SKM-1 (cell line): ENCODE data around the gene FN3KRP.

ENCODE experiments used
- DNase-seq: peaks from one replicate; lab custom pipeline; 2025; ENCODE audit not compliant: unreplicated experiment; lab: John Stamatoyannopoulos, UW

Gene FN3KRP, protein sequence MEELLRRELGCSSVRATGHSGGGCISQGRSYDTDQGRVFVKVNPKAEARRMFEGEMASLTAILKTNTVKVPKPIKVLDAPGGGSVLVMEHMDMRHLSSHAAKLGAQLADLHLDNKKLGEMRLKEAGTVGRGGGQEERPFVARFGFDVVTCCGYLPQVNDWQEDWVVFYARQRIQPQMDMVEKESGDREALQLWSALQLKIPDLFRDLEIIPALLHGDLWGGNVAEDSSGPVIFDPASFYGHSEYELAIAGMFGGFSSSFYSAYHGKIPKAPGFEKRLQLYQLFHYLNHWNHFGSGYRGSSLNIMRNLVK

DNA sequence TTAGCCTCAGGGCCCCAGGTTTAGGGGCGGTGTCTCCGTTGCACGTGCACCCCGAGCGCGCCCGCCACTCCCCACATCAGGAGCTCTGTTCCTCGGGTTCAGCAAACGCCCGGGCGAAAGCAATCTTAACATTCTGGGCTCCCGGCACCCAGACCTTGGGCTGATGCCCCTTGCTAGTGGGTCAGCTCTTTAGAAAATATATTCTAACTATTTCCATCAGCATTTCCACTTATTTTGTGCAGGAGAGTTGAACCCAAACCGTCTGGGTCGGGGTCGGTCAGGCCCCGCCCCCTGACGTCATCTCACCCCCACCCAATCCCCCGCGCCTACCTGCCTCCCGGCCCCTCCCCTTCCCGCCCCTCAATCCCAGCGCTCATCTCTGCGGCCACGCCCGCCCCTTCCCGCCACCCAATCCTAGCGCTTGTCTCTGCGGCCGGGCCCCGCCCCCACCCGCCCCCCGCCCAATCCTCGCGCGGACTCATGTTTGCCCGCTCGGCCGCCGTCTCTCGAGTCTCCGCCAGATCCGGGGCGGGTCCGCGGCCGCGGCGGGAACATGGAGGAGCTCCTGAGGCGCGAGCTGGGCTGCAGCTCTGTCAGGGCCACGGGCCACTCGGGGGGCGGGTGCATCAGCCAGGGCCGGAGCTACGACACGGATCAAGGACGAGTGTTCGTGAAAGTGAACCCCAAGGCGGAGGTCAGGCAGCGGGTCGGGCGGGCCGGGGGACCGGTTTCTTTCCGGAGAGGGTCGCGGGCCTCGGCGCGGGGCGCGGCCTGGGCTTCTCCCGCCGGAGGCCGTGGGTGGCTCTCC, at the start of gene FN3KRP:
Gene FN3KRP (plus strand): TSS at position 504 of the 808 bp plus-strand sequence. CDS start 50 bp downstream, at position 554.
- DNase-seq: peak; percentile 85

DNA sequence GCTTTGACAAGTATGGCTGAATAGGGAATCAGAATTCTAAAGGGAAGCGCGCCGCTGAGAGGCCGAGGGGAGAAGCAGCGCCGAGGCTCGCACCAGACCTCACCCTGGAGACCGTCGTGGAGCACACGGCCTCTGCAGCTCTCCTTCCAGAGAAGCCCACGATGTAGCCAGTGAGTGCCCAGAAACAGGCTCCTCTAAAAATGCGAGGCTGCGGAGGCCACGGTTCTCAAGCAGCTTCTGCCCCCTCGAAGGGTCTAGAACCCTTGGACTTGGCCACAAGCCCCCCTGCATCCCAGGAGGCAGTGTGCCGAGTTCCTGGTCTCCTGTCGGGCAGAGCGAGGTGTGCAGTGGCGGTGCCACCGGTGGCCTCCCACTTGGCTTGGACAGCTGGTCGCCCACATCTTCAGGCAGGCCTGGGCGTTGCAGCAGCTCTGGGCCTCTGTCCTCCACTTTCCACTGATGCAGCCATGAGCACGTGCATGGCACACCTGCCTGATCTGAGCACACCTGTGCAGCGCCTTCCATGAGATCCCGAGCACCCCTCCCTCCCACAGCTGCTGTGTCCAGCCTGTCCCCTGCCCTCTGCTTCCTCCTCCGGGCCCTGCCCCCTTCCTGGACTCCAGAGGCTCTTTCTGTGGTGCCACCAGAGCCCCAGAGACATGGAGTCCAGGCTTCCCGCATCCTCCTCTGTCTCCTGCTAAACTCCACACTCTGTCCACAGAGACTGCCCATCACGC, 49.4 kb upstream of the FN3KRP start:
- DNase-seq: no peak

DNA sequence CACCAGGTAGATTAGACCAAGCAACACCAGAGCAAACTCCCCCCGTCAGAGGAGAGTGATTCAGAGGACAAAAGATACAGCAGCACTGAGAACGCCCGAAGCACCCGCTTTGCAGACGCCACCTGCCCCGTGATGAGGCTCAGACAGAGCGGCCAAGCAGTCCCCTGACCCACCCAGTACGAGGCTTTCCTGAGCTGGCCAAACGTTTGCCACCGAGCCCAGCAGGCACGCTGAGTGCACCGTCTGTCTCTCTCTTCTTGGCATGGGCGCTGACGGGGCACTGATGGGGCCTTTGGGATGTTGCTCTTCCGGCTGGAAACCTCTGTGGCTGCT, 48.9 kb upstream of the FN3KRP start:
- no peak for DNase-seq

DNA sequence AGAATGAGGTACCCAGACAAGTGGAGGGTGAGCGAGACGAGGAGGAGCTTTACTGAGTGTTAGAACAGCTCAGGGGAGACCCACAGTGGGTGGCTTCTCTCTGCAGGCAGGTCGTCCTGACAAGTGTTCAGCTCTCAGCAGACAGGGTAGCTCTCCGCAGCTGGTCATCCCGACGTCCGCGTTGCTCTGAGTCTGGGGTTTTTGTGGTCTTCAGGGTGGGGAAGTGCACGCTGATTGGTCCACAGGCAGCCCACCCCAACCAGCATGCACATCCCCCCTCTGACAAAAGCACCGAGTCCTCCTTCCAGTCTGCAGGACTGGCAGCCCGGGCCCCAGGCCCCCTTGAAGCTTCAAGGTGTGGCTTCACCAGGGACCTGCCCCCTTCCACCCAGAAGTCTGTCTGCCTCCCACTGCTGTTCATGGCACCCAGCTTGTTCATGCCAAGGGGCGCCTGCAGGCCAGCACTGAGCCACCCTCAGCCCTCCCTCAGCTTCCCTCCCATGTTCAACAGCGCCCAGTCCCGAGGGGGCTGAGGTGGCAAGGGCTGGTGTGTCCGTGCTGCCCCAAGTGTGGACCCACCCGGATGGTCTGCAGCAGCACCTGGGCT, 48.4 kb upstream of the FN3KRP start:
- no peak for DNase-seq

DNA sequence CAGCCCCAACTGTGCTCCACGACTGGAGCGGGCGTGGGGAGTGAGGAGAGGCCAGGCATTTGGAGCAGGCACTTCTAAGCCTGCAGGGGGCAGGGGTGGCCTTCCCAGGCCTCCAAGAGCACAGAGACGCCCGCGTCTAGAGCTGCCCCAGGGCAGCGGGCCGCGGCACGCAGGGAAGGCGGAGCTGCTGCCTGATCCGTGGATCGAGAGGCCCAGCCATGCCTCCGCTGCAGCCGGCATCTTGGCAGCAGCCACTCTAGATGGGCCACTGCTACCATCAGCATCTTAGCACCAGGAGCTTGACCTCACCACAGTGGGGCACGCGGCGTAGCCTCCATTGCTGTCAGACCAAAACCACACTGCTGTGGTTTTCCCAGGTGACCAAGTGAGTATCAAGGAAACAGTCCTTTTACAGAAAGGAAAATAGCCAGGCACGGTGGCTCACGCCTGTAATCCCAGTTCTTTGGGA, 47.8 kb upstream of the FN3KRP start:
- no peak for DNase-seq

DNA sequence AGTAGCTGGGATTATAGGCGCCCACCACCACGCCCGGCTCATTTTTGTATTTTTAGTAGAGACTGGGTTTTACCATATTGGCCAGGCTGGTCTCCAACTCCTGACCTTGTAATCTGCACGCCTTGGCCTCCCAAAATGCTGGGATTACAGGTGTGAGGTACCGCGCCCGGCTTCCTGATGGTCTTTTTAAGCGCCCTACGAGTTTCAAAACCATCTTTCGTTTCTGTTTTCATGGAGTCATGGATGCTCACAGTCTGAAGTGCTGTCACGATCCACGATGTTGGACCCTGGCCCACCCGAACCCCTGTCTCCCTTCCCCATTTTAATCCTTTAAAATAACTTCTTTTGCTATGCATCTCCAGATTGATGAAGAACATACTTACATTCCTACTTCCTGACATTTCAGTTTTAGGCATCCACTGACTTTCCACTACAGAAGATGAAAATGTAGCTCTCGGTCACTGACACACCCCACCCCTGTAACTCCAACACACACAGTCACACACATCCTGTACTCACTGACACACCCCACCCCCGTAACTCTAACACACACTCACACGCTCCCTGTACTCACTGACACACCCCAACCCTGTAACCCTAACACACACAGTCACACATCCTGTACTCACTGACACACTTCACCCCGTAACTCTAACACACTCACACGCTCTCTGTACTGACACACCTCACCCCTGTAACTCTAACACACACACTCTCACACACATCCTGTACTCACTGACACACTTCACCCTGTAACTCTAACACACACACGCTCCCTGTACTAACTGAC, 45.6 kb upstream of the FN3KRP start:
- no peak for DNase-seq

DNA sequence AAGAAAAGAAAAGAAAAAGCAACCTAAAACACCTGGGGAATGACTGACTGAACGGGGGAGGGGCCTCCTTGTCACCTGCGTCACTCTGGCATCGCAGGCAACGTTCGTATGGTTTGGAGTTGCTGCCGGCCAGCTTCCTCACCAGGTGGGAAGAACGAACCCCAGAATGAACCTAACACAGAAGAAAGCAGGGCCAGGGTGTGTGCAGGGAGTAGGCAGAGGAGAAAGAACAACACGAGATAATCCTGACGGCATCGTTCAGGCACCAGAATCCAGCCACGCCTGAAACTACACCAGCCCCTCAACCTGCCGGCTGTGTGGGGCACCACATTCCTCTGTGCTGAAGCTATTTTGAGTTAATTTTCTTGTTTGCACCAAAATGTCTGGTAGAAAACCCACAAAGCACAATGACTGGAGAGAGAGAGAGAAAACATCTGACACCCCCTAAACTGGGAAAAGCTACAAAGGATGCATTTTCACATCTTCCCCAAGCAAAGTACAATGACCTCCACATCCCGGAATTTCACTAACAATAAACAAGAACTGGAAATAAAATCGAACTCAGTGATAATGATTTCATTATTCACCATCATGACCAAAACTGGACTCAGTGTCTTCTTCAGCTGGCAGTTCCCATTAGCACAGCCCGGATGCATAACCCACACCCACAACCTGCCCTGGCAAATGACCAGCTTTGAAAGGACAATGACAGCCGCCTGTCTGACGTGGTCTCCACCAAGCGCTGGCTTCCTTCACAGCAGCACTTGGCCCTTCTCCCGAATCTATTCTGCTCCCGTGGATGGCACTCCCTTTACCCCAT, 41.6 kb upstream of the FN3KRP start:
- DNase-seq: no peak

DNA sequence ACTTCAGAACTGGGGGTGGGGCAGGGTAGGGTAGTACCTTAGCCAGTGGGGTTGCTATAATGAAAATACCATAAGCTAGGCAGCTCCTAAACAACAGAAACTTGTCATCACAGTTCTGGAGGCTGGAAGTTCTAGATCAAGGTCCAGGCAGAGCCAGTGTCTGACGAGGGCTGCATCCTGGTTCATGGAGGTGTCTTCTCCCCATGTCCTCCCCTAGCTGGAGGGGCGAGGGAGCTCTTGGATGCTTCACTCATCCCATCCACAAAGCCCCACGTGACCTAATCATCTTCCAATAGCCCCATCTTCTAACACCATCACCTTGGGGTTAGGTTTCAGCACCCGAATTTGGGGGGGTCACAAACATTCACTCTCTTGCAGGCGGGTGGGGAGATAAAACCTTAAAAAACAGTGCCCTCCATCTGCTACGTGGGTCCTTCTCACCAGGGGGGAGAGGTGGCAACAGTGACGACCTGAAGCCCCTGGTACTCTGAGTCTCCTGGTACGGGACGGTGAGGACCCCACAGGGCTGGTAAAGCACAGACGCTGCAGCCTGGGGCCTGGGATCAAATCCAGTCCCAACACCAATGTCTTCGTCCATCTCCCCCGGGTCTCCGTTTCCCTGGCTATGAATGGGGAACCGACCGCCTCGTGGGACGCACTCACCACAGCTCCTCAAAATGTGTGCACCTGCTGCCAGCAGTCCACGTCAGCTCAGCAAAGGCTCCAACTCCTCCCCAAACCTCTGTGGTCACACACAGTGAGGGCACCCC, 40.8 kb upstream of the FN3KRP start:
- no peak for DNase-seq

DNA sequence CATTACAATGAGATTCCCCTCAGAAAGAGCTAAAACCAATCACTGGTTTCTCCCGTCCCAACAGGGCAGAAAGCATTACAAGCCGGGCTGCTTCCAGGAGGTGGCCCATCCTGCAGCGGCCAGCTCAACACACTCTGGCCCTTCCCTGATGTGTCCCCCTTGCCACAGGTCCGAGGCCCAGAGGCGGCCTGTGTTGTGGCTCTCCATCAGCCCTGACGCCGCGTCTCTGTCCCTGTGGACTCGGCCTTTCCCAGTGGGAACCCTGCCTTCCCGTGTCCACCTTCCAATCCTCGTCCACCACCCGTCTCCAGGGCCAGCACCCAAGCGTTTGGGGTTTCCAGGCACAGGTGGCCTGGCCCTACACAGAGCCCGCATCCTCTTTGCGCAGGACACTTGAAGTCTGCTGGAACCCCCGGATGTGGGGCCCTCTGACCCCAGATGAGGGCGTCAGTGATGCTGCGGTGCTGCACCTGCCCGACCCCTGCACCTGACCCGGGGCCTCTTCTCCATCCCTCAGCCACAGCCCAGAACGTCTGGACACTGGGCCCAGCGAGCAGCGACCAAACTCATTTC, 39.1 kb upstream of the FN3KRP start:
- no peak for DNase-seq

DNA sequence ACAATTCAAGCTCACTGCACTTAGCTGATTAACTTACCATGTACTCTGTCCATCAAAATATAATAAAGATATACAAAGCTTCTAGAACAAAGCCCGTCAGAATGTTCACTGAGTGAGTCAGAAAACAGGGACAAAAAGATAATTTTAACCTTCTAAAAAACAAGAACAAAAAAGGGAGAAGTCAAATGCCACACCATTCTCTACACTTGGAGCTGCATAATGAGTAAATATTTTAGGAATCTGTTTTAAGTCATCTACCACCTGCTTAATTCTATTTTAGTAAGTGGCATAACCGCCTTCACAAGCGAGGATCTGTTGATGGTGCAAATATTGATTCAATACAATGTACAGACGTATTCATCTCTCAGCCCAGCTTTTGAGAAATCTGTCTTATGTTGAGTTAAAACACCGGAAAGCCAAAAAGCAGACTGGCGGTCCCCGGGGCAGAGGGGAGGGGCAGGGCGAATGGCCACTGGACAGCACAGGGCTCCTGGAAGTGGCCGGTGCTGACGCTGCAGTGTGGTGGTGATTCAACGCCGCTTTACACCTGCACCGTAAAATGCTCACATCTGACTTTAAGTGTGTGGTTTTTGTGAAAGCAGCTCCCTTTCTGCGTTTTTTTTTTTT, 38.1 kb upstream of the FN3KRP start:
- no peak for DNase-seq

DNA sequence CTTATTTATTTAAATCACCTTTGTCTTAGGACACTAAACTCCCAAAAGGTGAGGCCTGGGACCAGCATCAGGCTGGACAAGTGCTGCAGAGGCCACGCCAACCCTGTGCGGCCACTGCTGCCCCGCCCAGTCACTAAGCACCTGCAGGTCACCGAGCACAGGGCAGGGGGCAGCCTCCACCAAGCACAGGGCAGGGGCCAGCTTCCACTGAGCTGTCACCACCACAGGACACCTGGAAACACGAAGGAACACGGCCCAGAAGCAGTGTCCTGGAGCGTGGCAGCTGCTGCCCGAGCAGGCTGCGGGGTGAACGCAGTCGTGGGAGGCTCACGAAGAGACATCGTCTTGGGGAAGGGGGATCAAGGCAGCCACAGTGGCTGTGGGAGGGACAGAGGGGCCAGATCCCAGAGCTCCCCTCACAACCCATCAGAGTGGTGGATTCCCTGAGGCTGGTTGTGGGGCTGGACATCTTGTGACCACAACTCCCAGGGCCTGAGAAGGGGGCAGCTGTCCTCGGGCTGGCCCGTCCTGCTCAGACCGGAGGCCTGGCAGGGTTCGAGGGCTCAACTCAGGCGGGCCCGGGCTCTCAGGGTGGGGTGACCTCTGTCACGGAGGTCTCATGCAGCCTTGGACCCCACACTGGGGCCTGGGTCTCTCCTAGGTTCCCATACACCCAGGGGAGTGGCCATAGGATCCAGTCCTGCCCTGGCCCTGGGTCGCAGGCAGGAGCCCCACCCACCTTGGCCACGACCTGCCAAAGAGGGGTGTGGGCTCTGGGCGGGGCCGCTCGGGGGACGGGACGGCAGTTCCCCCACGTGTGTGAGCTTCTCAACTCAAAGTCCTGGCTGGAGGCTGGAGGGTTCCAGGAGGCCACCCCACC, 36.7 kb upstream of the FN3KRP start:
- no peak for DNase-seq

DNA sequence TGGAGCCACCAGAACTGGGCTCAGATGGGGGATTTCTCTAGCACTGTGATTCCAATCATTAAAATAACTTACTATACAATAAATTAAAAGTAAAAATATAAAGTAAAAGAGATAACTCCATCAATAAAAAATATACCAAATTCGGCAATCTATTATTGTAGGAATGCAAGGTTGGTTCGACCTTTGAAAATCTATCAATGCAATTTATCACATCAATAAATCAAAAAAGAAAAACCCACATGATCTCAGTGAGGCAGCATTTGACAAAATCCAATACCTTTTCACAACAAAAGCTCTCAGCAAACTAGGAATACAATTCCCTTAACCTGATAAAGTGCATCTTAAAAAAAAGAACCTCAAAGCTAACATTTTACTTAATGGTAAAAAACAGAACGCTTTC, 35.0 kb upstream of the FN3KRP start:
- no peak for DNase-seq

DNA sequence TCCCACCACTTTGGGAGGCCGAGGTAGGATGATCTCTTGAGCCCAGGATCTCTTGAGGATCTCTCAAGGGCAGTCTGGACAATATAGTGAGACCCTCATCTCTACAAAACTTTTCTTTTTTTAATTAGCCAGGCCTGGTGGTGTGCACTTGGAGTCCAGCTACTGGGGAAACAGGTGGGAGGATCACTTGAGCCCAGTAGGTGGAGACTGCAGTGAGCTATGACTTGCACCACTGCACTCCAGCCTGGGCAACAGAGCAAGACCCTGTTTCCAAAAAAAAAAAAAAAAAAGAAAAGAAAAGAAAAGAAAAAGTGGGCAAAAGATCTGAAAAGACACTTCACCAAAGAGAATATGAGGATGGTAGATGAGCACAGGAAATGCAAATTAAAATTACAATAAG, 33.0 kb upstream of the FN3KRP start:
- DNase-seq: no peak

DNA sequence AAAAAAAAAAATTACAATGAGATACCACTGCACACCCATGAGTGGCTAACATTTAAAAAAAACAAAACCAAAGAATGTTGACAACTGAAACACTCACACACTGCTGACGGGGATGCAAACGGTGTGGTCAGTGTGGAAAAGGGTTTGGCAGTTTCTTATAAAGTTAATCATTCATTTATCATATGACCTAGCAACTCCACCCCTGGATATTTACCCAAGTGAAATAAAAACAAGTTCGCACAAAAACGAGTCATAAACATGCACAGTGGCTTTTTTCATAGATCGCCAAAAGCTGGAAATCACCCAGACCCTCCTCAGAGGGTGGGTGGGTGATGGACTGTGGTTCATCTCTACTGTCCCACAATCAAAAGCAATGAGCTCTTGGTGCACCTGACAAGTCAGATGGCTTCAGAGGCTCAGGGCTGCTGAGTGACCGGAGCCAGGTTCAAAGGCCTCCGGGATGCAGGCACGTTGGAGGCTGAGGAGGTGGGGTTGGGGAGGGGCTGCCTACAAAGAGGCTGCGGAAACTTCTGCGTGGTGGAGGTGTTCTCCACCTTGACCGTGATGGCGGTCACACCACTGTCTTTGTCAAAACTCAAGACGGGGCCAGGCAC, 32.2 kb upstream of the FN3KRP start:
- no peak for DNase-seq

DNA sequence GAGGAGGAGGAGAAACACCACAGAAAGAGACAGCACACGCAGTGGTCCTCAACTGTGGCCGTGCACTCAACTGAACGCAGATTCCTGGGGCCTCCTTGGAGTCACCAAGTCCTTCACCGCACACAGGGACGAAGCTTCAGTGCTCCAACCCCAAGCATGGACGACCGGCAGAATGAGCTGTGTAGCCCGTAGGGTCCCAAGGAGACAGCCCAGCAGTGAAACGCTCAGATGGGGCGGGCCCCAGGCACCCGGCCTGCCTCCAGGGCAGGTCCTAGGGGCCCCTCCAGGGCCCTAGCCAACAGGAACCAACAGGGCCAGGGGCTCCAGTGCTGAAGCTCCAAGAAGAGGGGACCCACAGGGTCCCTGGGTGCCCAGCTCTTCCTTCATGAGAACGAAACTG, 31.2 kb upstream of the FN3KRP start:
- no peak for DNase-seq

DNA sequence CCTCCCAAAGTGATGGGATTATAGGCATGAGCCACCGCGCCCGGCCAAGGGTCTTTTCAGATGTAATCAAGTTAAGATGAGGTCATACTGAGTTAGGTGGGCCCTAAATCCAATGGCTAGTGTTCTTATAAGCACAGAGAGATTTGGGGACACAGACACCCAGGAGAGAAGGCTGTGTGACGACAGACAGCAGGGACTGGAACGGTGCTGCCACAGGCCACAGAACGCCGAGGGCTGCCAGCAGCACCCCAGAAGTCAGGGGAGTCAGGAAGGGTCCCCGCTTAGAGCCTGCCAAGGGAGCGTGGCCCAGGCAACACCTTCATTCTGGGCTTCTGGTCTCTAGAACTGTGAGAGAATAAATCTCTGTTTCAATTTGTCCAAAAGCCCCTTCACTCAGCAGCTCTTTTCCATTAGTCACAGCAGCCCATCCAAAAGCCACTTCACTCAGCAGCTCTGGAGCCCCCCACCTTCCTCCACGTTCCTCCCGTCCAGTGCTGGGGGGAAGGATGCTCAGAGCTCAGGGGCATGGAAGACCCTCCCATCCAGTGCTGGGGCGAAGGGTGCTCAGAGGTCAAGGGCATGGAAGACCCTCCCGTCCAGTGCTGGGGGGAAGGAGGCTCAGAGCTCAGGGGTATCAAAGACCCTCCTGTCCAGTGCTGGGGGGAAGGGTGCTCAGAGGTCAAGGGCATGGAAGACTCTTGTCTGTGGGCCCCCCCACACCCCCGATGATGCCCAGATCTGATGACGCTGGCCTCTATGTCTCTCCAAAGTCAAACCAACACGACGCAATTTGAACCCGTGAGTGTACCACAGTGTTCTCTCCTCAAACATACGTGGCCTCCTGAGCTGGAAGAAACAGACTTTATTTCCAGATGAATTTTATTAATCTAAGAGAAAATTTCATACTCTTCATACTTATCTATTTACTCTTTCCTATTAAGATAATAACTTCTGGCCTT, 29.9 kb upstream of the FN3KRP start:
- DNase-seq: no peak
